Mononuclear cell (primary cell): ENCODE data around the gene NPAS3. TPM values are rescaled to one million over a fixed set of nuclear protein-coding genes. Genes with fewer than 3 reads are reported as not detected.

Experiments
- H3K27me3 ChIP-seq: 2 replicates; pipeline ENCODE4 v1.6.0; 2011; ENCODE audit warnings: low read length, control low read depth; ENCODE audit not compliant: insufficient read depth
- H3K4me1 ChIP-seq: 2 replicates; pipeline ENCODE4 v1.5.1; 2011; ENCODE audit warnings: mild to moderate bottlenecking, low read length, control low read depth; ENCODE audit not compliant: insufficient read depth
- H3K4me3 ChIP-seq: 2 replicates; pipeline ENCODE4 v1.5.1; 2011; ENCODE audit warnings: mild to moderate bottlenecking, low read length, moderate library complexity
- H3K9me3 ChIP-seq: 2 replicates; pipeline ENCODE4 v1.5.1; 2011; ENCODE audit warnings: low read depth, mild to moderate bottlenecking, control low read depth, low read length
- total RNA-seq: library from RNA; depleted of rRNA; stranded (reverse); fragments of >200 nt; gene quantifications from one replicate; pipeline ENCODE4 v1.2.3, GENCODE V29; 2012

Gene NPAS3
- total RNA-seq, 1 donor = not detected

- no peak overlapping the region for H3K4me3 ChIP-seq
- H3K4me1 ChIP-seq = no peaks in the 10 kb centered on the region
- no peaks in the 10 kb centered on the region for H3K9me3 ChIP-seq
Measured at GRCh38 chr14:33454022-33454595, 515.4 kb downstream of the NPAS3 start.

GRCh38 chr14:33454707-33455106 lies 516.0 kb downstream of the NPAS3 start:
- Histone ChIP-seq H3K9me3 (no peaks in the 10 kb centered on the region), H3K27me3 (no peaks in the 10 kb centered on the region), H3K4me3 (no peak overlapping the region), H3K4me1 (no peaks in the 10 kb centered on the region)

More at GRCh38 chr14:33454022-33454595, 515.4 kb downstream of the NPAS3 start:
- H3K27me3 ChIP-seq = no peaks in the 10 kb centered on the region

GRCh38 chr14:33455654-33456345 lies 517.1 kb downstream of the NPAS3 start:
- Histone ChIP-seq H3K27me3 (no peaks in the 10 kb centered on the region), H3K4me1 (no peaks in the 10 kb centered on the region), H3K4me3 (no peak overlapping the region), H3K9me3 (no peaks in the 10 kb centered on the region)

- H3K4me1 ChIP-seq = no peaks in the 10 kb centered on the region
- no peaks in the 10 kb centered on the region for H3K9me3 ChIP-seq
- no peak overlapping the region for H3K4me3 ChIP-seq
- H3K27me3 ChIP-seq = no peaks in the 10 kb centered on the region
Measured at GRCh38 chr14:33457021-33457420, 518.3 kb downstream of the NPAS3 start.

GRCh38 chr14:33457617-33458016 lies 518.9 kb downstream of the NPAS3 start:
- Histone ChIP-seq H3K27me3 (no peaks in the 10 kb centered on the region), H3K9me3 (no peaks in the 10 kb centered on the region), H3K4me1 (no peaks in the 10 kb centered on the region), H3K4me3 (no peak overlapping the region)

- Histone ChIP-seq H3K9me3 (no peaks in the 10 kb centered on the region), H3K4me1 (no peaks in the 10 kb centered on the region), H3K27me3 (no peaks in the 10 kb centered on the region), H3K4me3 (no peak overlapping the region)
Measured at GRCh38 chr14:33460164-33460563, 521.5 kb downstream of the NPAS3 start.

- H3K9me3 ChIP-seq = no peaks in the 10 kb centered on the region
- no peak overlapping the region for H3K4me3 ChIP-seq
- no peaks in the 10 kb centered on the region for H3K4me1 ChIP-seq
- no peaks in the 10 kb centered on the region for H3K27me3 ChIP-seq
Measured at GRCh38 chr14:33461036-33461435, 522.4 kb downstream of the NPAS3 start.

- no peaks in the 10 kb centered on the region for H3K4me1 ChIP-seq
- H3K9me3 ChIP-seq = no peaks in the 10 kb centered on the region
- H3K27me3 ChIP-seq = no peaks in the 10 kb centered on the region
- no peak overlapping the region for H3K4me3 ChIP-seq
Measured at GRCh38 chr14:33463731-33464130, 525.1 kb downstream of the NPAS3 start.

- Histone ChIP-seq H3K4me1 (no peaks in the 10 kb centered on the region), H3K9me3 (no peaks in the 10 kb centered on the region), H3K27me3 (no peaks in the 10 kb centered on the region), H3K4me3 (no peak overlapping the region)
Measured at GRCh38 chr14:33464254-33464962, 525.7 kb downstream of the NPAS3 start.

- no peak overlapping the region for H3K4me3 ChIP-seq
- H3K4me1 ChIP-seq = no peaks in the 10 kb centered on the region
- no peaks in the 10 kb centered on the region for H3K9me3 ChIP-seq
- H3K27me3 ChIP-seq = no peaks in the 10 kb centered on the region
Measured at GRCh38 chr14:33465846-33466700, 527.4 kb downstream of the NPAS3 start.

GRCh38 chr14:33467971-33468370 lies 529.3 kb downstream of the NPAS3 start:
- no peaks in the 10 kb centered on the region for H3K27me3 ChIP-seq
- H3K4me1 ChIP-seq = no peaks in the 10 kb centered on the region
- H3K4me3 ChIP-seq = no peak overlapping the region
- H3K9me3 ChIP-seq = no peaks in the 10 kb centered on the region

- no peak overlapping the region for H3K4me3 ChIP-seq
- no peaks in the 10 kb centered on the region for H3K27me3 ChIP-seq
- no peaks in the 10 kb centered on the region for H3K4me1 ChIP-seq
- no peaks in the 10 kb centered on the region for H3K9me3 ChIP-seq
Measured at GRCh38 chr14:33469898-33470297, 531.2 kb downstream of the NPAS3 start.

- Histone ChIP-seq H3K27me3 (no peaks in the 10 kb centered on the region), H3K4me3 (no peak overlapping the region), H3K9me3 (no peaks in the 10 kb centered on the region), H3K4me1 (no peaks in the 10 kb centered on the region)
Measured at GRCh38 chr14:33471776-33472175, 533.1 kb downstream of the NPAS3 start.

- Histone ChIP-seq H3K4me3 (no peak overlapping the region), H3K9me3 (no peaks in the 10 kb centered on the region), H3K27me3 (no peaks in the 10 kb centered on the region), H3K4me1 (no peaks in the 10 kb centered on the region)
Measured at GRCh38 chr14:33475623-33476022, 536.9 kb downstream of the NPAS3 start.

GRCh38 chr14:33477797-33478196 lies 539.1 kb downstream of the NPAS3 start:
- no peaks in the 10 kb centered on the region for H3K9me3 ChIP-seq
- no peak overlapping the region for H3K4me3 ChIP-seq
- no peaks in the 10 kb centered on the region for H3K27me3 ChIP-seq
- H3K4me1 ChIP-seq = no peaks in the 10 kb centered on the region
